ENCODE results near the gene TBX1.

TBX1 gene

DNA sequence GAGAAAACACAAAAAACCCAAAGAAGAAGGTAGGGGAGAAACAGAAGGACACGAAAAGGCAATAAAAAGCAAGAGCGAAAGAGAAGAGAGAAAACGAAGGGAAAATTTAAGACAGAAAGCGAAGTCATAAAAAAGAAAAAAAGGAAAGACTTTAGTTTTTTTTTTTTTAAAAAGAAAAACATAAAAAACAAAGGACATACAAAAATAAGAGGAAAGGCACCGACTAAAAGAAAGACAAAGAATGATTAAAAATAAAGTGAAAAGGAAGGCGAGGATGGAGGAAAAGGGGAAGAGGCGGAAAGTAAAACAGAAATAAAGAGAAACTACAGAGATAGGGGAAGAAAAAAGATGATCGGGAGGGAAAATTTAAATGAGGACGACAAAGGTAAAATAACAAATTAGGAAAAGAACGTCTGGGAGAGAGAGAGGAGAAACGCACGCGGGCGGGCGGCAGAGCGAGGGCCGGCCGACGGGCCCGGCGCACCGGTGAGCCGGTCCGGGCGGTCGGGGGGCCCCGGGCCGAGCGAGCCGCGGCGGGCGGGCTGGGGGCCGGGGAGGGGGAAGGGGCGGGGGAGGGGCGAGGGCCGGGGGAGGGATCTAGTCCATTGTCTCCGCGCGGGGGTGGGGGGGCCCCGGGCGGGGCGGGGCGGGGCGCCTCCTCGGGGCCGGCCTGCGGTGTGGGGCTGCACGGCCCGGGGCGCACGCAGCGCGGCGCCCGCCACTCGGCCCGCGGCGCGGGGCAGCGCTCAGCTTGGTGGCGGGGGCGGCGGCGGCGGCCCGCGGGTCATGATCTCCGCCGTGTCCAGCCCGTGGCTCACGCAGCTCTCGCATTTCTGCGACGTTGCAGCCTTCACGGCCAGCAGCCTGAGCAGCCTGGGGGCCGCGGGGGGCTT, at the start of gene TBX1:
Gene TBX1 (plus strand): TSS at position 721 of the 893 bp plus-strand sequence. CDS start 66 bp downstream, at position 787.
- DNase-seq = peak; percentile 7 to 50

DNA sequence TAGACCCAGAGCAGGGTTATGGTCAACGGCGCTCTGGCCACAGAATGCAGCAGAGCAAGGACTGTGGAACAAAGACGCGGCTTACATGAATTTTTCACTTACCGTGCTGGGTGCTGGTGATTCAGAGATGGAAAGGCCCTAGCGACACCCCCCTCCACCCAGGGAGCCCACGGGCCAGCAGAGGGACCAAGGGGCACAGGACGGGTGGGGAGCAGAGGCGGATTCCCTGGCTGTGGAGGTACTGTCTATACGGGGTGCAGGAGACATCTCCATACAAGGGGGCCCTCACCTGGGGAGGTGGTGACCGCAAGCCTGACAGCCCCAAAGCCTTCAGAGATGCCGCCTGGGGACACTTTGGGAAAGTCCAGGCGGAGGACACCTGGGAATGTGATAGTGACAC, 47.3 kb upstream of the TBX1 start:
- DNase-seq = no peak

DNA sequence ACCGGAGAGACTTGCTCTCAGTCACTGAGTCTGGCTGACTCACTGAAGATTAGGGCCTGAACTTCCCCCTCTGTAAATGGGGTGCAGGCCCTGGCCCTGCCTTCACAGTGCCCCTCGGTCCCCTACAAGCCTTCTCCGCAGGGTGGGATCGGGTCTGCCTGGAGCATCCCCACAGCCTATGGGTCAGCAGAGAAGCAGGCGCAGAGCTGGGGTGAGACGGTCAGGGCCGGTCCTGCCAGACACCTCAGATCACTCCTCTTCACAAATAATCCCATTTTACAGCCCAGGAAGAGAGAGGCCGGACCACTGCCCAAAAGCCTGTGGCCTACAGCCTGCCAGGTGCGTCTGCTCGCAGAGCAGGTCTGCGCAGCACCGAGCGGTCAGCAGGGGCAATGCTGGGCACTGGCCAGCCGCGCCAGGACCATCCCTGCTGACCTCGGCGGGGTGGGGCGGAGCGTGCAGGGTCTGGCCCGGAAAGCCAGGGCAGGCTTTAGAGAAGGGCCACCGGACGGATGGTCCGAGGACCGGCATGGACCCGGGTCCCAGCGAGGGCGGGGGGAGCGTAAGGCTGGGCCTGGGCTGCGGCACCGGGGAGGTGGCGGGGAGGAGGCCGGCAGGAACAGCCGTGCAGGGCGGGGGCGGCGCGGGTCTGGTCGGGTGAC, 46.8 kb upstream of the TBX1 start:
- DNase-seq = no peak

DNA sequence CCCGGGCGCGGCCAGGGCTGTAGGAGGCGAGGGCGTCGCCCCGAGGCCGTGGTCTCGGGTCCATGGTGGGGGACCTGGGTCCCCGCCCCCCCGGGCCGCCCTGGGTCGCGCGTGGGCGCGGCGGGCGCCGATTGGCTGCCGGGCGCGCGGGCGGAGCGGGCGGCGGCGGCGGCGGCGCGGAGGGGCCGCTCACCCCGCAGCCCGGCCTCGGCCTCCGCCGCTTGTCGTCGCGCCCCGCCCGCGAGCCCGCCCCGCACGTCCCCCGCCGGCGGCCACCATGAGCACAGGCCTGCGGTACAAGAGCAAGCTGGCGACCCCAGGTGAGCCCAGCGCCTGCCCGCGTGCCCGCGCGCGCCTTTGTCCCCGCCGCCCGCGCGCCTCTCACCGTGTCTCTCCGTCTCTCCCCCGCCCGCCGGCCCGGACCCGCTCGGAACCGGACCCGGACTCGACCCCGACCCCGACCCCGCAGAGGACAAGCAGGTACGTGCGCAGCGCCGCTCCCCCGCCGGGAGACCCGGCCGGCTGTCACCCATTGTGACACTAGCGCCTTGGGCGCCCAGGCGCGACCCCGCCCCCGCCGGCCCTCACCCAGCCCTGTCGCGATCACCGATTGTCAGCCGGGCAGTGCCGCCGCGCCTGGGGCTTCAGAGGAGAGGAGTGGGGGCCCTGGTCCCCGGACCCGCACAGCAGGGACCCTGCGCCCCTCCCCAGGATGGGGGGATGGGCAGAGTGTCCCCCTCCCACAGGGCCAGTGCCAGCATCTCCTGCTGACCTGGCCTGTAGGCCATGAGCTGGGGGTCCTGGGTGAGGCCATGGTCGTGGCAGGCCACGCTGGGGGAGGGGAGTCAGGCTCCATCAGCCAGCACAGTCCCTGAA, 46.0 kb upstream of the TBX1 start, which contains the start of gene SEPTIN5:
Gene SEPTIN5 (plus strand): TSS at position 192 of the 876 bp plus-strand sequence. CDS start 86 bp downstream, at position 278.
- DNase-seq = no peak

DNA sequence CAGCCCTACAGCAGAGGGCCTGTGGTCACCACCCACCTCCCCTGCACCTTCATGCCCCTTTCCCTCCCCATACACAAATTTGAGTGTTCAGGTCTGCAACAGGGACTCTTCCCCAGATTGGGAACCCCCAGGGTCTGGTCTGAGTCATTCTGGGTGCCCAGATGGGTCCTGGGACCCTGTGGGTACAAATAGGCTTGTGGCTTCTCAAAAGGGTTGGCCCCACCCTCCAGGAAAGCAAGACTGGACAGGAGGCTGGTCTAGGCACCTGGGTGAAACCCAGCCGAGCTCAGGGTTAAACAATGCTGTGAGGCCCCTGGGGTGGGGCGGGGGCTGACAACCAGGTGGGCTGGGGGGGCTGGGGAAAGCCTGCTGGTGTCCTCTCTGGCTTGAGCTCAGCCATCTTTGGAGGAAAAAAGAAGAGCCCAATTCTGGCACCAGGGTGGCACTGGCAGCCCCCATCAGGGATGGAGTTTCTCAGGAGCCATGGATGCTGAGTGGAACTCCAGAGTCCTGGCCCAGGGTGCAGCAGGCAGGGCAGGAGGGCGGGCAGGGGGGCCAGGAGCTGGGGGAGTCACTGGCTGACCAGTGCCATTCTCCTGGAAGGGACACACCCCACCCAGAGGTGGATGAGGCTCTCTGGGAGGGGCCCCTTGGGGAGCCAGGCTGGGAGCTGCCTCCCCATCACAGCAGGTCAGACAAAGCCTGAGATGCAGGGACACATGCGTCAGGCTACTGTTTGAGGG, 45.2 kb upstream of the TBX1 start:
- no peak for DNase-seq

DNA sequence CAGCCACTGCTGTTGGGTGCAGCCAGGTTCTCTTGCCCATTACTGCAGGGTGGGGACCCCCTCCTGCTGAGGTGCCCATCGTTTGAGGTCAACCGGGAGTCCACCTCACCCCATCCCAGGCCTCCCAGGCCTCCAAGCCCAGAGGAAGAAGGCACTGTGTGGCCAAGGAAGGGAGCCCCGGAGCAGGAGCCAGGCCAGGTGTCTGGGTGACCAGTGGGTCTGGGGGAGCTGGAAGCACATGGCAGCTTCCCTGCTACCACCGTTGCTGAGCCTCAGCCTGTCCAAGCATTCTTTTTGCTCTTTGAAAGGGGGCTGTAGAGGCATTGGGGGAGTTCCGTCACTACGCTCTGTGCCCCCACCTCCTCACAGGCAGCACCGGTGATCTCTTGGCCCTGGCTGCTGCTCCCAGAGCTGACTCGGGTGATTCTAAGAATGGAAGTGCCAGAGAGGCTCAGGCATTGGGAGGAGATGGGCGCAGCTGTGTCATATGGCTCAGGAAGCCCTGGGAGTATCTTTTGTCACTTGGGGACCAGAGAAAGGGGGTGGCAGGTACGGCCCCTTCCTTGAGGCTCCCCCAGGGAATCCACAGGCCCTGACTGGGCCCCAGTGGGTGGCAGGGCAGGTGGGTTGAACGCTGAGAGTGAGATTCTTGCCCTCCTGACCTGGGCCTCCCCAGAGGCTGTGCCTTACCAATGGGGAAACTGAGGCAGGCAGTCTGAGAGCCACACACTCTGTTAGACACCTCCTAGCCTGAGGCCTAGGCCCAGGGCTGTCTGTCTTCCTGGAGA, 44.3 kb upstream of the TBX1 start:
- DNase-seq = no peak

DNA sequence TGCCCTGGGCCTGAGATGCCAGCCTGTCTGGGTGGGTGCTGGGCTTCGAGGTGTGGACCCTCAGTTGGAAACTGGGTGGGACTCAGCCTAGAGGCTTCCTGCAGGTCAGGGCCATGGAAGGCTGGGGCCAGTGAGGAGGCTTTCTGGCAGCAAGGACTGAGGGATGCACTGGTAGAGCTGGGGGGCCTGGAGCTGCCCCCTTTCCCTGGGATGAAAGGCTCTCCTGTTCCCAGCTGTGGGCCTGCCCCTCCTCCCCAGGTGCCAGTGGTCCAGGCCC, 43.8 kb upstream of the TBX1 start:
- no peak for DNase-seq

DNA sequence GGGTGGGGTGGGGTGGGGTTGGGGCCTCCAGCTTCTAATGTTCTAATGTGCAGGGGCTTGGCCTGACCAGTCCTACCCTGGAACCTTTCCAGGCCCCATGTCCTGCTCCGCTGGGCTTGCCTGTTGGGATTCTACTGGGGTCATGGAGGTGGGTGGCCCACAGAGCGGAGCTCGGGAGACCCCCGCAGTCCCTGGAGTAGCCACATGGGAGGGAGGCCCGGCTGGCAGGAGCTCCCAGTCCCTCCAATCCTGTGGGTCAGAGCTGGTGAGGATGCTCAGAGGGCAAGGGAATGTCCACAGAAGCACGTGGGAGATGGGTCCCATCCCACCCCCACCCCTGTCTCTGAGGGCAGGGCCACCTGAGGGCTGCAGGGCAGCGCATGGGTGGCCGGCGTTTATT, 43.4 kb upstream of the TBX1 start:
- no peak for DNase-seq

DNA sequence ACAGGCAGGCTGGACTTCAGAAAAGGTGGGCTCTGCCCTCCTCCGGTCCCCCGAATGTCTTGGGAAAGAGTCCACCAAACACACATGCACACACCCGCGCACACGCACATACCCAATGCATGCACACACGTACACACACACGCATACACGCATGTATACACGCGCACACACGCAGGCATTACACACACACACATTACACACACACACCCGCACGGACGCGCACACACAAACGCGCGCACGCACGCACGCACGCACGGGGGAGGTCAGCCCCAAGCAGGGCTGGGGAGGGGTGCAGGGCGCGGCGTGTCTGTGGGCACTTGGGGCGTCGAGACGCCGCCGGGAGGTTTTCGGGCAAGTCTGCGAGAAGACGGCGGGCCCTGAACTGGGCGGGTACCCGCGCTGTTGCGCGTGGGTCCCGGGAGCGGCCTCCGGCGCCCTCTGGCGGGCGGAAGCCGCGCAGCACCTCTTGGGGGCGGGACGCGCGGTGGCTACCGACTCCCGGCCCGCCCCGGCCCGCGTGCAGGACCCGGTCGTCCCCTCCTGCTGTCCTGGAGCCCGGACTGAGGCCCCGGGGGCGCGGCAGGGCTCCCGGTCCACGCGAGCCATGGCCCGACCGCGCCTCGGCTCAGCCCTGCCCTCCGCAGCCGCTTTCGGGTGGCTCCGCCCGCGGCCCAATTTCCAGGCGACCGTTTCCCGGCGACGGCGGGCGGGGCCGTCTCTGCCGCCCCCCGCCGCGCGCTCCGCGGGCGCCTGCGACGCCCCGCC, 42.7 kb upstream of the TBX1 start:
- peak; percentile 38 to 54 for DNase-seq

DNA sequence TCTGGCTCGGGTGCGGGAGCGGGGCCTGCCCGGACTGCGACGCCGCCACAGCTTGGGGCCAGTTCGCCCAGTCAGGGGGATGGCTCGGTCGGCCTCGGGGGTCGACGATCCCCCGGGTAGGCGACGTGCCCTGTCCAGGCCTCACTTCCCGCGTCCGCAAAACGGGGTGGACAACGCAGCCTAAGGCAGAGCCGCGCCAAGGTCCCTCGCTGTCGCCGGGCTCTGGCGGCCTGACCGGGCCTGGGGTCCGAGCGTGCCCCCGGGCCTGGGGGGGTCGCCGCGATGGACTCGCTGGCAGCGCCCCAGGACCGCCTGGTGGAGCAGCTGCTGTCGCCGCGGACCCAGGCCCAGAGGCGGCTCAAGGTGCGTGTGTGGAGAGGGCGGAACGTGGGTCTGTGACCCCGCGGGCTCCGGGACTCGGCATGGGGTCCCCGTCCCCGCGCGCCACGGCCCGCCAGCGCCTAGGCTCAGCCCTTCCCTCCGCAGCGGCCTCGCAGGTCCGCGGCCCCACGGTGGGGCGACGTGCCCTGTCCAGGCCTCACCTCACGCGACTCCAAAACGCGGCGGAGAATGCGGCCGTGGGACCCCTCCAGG, 42.0 kb upstream of the TBX1 start:
- no peak for DNase-seq

DNA sequence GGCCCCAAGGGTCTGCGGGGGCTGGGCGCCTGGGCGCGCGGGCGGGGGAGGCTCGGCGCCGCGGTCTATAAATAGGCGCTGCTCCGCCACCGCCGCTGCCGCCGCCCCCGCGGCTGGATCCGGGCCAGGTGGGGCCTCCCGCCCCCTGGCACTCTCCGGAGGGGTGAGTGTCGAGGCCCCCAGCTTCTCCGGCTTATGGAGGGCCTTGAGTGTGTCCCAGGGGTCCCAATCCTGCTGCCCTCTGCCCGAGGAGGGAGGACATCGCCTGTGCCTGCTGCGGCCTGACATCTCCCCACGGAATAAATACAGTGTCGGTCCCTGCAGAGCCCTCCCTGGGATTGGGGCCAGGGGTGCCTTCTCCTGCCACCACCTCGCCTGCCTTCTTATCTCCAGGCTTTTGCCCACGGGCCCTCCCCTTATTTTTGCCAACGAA, 41.5 kb upstream of the TBX1 start:
- peak; percentile 24 to 30 for DNase-seq

DNA sequence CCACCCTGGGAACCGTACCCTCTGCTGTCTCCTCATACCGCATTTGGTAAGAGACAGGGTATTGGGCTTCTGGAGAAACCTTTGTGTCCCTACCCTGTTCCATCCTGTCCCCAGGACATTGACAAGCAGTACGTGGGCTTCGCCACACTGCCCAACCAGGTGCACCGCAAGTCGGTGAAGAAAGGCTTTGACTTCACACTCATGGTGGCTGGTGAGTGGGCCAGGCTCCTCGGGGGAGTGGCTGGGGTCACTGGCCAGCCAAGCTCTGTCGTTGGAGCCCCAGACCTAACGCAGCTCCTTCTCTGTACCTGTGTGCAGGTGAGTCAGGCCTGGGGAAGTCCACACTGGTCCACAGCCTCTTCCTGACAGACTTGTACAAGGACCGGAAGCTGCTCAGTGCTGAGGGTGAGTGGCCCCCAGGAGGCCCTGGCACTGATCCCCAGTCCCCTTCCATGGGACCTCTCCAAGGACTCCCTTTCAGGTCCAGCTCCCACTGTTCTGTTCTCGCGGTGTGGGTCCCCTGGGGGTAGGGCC, 41.0 kb upstream of the TBX1 start:
- DNase-seq = no peak

DNA sequence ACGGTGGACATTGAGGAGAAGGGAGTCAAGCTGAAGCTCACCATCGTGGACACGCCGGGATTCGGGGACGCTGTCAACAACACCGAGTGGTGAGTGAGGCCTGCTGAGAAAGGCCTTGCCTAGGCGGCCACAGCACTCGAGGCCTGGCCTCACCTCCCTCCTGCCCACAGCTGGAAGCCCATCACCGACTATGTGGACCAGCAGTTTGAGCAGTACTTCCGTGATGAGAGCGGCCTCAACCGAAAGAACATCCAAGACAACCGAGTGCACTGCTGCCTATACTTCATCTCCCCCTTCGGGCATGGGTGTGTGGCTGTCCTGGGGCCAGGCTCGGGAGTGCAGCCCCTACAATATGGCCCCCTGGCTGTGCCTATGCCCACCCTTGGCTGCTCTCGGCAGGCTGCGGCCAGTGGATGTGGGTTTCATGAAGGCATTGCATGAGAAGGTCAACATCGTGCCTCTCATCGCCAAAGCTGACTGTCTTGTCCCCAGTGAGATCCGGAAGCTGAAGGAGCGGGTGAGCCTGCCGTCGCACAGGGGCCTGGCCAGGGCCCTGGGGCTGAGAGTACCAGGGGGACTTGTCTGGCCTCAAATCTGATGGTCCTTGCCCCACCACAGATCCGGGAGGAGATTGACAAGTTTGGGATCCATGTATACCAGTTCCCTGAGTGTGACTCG, 40.3 kb upstream of the TBX1 start:
- no peak for DNase-seq

DNA sequence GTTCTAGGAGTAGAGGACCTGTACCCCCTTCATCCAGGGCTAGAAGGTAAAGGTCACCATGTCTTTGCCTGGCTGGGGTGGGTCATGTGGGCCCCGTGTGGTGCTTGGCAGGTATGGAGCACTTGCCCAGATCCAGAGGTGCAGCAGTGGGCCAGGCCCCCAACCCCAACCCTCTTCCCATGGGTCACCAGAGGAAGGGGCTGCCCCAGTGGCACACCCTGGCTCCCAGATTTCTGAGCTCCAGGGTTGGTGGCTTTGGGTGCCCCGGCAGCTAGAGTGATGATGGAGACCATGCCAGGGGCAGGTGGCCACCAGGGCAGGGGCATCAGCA, 39.6 kb upstream of the TBX1 start:
- DNase-seq = no peak

DNA sequence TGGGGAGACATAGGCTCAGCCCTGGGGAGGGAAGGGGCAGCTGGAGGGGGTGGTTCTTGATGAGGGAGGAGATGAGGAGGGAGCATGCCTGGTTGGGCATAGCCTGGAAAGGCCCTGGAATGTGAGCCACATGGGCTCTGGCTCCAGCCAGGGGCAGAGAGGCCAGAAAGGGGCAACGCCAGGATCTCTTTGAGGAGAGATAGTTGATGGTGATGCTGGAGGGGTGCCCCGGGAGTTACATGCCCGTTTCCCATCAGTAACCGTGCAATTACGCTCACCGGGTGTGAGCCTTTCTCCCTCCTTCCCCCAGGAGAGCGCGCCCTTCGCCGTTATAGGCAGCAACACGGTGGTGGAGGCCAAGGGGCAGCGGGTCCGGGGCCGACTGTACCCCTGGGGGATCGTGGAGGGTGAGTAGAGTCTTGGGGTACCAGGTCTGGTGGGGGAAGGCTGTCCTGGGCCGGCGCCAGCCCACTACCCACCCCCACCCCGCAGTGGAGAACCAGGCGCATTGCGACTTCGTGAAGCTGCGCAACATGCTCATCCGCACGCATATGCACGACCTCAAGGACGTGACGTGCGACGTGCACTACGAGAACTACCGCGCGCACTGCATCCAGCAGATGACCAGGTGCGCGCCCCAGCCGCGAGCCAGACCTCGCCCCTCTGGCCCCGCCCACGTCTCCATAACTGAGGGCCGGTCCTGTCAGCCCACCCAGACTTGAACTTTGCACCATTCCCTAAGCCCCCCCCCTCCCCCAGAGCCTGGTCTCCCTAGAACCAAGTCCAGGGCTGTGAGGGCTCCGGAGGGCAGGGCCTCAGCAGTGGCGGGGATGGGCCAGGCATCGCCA, 39.0 kb upstream of the TBX1 start:
- DNase-seq = no peak

DNA sequence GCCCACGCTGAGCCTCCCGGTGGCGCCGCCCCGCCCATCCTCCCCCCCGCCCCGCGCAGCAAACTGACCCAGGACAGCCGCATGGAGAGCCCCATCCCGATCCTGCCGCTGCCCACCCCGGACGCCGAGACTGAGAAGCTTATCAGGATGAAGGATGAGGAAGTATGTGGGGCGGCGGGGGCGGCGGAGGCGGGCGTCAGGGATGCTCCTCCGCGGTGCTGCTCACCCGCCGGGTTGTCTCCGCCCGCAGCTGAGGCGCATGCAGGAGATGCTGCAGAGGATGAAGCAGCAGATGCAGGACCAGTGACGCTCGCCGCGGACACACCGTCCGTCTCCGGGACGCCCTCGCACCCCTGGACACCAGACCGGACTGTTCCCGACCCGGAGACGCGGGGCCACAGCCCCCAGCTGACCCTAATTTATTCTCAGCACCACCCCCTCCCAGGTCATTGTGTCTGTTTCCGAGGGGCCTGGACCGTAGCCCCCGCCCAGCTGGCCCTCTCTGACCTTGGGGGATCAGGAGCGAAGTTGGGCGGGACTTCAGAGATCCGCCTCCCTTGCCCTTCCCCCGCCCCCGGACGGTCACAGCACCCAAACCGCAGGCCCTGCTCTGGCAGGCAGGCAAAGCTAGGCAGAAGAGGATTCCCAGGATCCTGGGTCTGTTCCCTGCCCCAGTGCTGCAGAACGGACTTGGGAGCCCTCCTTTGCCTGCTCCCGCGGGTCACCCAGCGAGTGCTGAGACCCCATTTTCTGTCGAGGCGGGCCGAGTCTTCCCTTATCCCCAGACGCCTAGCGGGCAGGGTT, 38.2 kb upstream of the TBX1 start:
- DNase-seq = no peak

DNA sequence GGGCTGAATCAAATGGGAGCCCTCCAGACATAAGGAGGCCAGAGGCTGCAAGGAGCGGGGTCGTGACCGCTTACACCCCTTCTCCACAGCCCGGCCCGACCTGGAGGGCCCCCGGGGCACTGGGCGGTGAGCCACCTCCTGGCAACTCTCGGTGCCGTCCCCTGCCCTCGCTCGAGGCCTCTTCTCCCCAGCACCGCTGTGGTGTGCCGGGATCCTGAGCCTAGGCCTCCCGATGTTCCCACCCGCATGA, 37.7 kb upstream of the TBX1 start:
- DNase-seq = no peak

DNA sequence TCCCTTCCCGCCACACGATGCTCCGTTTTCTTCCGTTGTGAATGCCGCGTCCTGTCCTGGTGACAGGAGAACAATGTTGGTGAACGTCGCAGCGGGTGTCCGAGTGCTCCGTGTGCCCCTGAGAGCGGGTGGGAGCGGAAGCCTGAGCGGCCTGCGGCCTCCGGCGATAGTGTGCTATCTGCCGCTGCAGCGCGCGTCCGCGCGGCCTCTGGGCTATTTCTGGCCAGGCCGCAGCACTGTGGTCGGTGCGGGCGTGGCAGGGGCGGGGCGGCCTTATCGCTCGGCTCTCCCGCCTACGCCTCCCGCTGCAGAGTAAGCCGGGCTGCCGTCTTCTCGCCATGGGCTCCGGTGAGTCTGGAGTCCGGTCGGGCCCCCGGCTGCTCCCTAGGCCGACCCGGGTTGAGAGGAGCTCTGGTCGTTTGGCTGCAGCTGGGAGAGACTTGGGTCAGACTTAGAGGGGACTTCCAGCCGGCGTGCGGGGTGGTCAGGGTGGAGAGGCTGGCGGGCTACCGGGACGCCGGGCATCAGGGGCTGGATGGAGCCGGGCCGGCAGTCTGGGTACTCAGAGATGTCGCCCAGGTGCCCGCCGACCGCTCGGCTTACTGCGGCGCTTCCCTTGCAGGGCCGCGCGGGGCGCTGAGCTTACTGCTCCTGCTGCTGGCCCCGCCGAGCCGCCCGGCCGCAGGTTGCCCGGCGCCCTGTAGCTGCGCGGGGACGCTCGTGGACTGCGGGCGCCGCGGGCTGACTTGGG, 37.2 kb upstream of the TBX1 start, which contains the start of gene GP1BB:
Gene GP1BB (plus strand): TSS at position 308 of the 751 bp plus-strand sequence. CDS start 31 bp downstream, at position 339.
- DNase-seq = no peak

Measured in Kasumi-1 (cell line).